ENCODE data around the gene NFATC2. TPM values are rescaled to one million over a fixed set of nuclear protein-coding genes. Genes with fewer than 3 reads are reported as not detected.

Gene NFATC2
- total RNA-seq, 3 donors from 2014 or later = 6.2 to 7.3 (median 7.2) TPM

DNA sequence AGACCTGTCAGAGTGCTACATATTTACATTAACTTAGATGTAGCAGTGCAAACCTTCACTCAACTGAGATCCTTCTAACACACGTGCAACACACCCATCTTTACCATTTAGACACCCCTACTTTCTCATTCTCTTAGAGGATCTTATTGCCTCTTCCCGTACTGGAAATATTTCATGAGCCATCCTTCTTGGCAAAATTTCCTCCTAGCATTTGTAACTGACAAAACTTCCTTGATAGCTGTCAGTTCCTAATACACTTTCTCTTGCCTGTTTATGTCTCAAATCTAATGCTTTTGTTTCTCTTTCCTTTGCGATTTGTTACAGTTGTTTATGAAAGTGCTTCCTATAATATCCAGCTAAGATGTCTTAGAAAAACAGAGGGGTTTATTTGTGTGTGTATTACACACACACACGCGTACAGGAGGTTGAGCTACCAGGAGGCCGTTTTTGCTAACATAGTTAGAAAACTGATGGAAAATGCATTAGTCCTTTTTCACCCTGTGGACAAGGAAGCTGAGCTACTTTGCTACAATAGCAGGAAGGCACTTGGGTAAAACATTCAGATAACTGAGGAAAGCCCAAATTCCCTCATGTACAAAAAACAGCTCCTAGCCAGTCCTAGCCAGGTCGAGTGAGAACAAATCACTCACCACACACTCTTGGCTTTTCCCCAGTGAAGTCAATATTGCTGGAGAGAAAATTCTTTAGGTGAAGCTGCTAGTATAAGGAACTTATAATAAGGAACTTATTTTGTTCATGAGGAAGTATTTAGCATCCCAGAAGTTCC, 153.6 kb downstream of the NFATC2 start:
- no peak for DNase-seq
- Histone ChIP-seq H3K4me3 (no peak overlapping the region), H3K4me1 (ENCODE audit: low read depth) (no peaks in the 10 kb centered on the region), H3K9me3 (no peaks in the 10 kb centered on the region), H3K36me3 (ENCODE audit: low read depth) (no peaks in the 10 kb centered on the region)
- no peak for ATAC-seq
- intact Hi-C loops (cut with DNase I, micrococcal nuclease) = no loop called here
- TF ChIP-seq, protein P1, sequence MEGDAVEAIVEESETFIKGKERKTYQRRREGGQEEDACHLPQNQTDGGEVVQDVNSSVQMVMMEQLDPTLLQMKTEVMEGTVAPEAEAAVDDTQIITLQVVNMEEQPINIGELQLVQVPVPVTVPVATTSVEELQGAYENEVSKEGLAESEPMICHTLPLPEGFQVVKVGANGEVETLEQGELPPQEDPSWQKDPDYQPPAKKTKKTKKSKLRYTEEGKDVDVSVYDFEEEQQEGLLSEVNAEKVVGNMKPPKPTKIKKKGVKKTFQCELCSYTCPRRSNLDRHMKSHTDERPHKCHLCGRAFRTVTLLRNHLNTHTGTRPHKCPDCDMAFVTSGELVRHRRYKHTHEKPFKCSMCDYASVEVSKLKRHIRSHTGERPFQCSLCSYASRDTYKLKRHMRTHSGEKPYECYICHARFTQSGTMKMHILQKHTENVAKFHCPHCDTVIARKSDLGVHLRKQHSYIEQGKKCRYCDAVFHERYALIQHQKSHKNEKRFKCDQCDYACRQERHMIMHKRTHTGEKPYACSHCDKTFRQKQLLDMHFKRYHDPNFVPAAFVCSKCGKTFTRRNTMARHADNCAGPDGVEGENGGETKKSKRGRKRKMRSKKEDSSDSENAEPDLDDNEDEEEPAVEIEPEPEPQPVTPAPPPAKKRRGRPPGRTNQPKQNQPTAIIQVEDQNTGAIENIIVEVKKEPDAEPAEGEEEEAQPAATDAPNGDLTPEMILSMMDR (IDR thresholded peaks at IDR 0.05) = no peak

DNA sequence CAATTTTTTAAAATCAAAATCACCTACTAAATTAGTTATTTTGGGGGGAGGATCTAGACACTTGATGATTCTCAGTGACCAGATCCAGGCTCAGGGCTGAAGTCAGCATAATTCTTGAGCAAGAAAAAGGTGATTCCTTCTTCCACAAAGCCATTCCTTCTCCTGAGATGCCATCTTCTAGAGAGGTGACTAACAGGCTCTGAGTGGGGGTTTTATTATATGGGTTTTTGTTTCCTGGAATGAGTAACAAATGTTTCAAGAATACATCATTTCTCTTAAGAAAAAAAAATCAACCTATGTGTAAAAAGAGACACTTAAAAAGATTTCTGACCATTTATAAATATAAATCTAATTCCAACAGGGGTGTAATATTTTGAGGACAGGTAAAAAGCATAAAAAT, 154.3 kb downstream of the NFATC2 start:
- H3K4me3 ChIP-seq = no peak overlapping the region
- intact Hi-C loops (cut with DNase I, micrococcal nuclease) = no loop called here
- ATAC-seq (no peak), DNase-seq (no peak)
- no peaks in the 10 kb centered on the region for H3K36me3 ChIP-seq (ENCODE audit: low read depth)
- H3K4me1 ChIP-seq (ENCODE audit: low read depth) = no peaks in the 10 kb centered on the region
- H3K9me3 ChIP-seq = no peaks in the 10 kb centered on the region
- TF ChIP-seq, protein P1 (IDR thresholded peaks at IDR 0.05) = no peak

DNA sequence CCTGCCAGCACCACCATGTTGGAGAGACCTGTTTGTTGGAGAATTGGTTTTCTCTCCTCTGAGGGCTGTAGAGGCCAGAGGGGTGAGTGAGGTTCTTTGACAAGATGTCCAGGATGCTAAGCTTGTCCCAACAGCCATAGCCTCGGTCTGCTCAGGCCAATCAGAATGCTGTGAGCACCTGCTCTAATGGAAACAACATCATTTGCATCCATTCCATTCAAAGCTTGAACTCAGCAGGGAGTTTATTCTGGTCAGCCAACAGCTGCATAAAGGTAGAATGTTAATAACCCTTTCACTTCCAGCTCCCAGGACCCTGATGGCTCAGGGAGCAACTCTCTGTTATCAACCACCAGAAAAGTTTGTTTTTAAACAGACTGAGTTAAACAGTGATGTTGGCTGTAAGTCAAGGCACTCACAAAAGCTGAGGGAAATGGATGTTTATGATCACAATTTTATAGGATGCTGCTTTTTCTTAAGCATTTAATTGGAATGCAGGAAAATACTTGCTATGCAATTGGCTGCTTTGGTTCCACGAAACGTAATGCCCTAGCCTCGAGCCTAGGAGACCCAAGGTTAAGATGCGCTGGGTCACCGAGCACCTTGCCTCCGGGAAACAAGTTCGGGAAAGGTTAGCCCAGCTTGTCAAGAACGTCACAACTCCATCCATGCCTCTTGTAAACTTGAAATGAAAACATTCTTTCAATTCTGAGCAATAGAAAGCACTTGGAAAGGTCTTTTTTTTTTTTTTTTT, 155.2 kb downstream of the NFATC2 start:
- Histone ChIP-seq H3K4me3 (no peak overlapping the region), H3K4me1 (ENCODE audit: low read depth) (peaks cover 2% of the 10 kb centered on the region), H3K9me3 (no peaks in the 10 kb centered on the region), H3K36me3 (ENCODE audit: low read depth) (no peaks in the 10 kb centered on the region)
- ATAC-seq (no peak), DNase-seq (no peak)
- intact Hi-C loops (cut with DNase I, micrococcal nuclease) = no loop called here
- TF ChIP-seq, protein P1 (IDR thresholded peaks at IDR 0.05) = no peak

DNA sequence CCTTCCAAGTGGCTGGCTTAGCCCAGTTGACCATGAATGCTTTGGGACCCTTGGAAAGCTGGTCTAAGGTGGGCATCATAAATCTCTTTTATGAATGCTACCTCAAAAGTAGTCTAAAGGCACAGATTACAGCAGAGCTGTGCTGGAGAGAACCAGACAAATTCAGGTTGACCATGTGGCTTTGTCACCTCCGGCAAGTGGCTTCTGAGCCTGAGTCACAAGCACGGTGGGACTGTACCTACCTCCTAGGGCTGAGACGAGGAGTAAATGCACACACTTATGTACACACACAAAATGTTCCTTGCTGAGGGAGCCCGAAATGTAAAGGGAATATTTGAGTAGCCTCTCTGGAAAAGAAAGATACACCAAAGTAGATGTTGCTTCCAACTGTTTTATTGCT, 155.9 kb downstream of the NFATC2 start:
- intact Hi-C loops (cut with DNase I, micrococcal nuclease) = no loop called here

DNA sequence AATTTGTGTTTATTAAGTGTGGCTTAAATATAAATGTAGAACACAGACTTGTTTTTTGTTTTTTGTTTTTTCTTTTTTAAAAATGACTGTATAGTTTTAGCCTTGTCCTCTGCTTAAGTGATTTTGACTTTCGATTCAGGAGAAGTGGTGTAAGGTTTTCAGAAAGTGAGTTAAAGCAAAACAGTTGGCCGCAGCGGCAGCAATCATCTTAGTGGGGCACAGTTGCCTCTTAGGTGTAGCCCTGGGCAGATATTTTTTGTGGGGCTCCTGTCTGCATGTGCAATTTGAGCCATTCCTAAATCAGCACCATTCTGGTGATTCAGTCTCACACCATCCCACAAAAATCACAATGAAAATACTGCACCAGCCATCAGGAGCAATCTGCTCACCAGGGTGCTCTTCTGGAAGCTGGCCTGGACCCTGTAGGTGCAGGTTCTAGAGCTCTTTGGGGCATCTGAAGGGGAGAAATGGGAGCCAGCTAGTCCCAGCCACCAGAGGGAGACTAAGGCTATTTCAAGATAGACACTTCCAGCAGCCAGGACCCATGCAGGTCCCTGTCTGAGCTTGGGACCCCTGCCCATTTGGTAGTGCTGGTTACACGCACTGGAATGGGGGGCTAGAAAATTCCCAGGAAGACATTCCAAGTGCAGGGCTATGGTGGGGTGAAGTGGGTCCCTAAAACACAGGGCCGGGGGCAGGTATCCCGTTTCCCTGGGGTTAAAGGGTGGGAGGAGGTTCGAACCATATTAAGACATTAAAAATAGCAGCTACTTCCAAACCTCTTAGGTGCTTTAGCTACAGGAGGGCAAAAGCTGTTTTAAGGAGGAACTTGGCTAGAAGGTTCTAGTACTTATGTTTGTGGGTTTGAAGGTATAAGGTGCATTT, 156.6 kb downstream of the NFATC2 start:
- DNase-seq (peak in 1 of 3 donors; percentile 32), ATAC-seq (no peak)
- intact Hi-C loops (cut with DNase I, micrococcal nuclease) = no loop called here
- H3K4me1 ChIP-seq (ENCODE audit: low read depth) = peaks cover 2% of the 10 kb centered on the region
- H3K36me3 ChIP-seq (ENCODE audit: low read depth) = no peaks in the 10 kb centered on the region
- H3K9me3 ChIP-seq = no peaks in the 10 kb centered on the region
- TF ChIP-seq, protein P1 (IDR thresholded peaks at IDR 0.05) = no peak
- no peak overlapping the region for H3K4me3 ChIP-seq

More for the DNA sequence above, 155.9 kb downstream of the NFATC2 start:
- TF ChIP-seq, protein P1 (IDR thresholded peaks at IDR 0.05) = no peak
- Histone ChIP-seq H3K9me3 (no peaks in the 10 kb centered on the region), H3K4me3 (no peak overlapping the region), H3K36me3 (ENCODE audit: low read depth) (no peaks in the 10 kb centered on the region), H3K4me1 (ENCODE audit: low read depth) (peaks cover 2% of the 10 kb centered on the region)
- DNase-seq (no peak), ATAC-seq (no peak)

Measured in mucosa of descending colon (tissue), 3 donors.